IMR-90 (cell line): ENCODE results near the gene RECQL5. TPM values are rescaled to one million over a fixed set of nuclear protein-coding genes. Genes with fewer than 3 reads are reported as not detected.
A peak's percentile ranks its signal among the peaks of the same experiment; 100 is the strongest.

Experiments
- ATAC-seq: fragments of 200-7000 bp; cut with Tn5 transposase; 2 replicates; pipeline ENCODE4 v1.9.1; 2020; ENCODE audit warnings: low read depth, mild to moderate bottlenecking, moderate library complexity
- BruUV-seq: library from RNA; stranded (reverse); fragments of 400-500 nt; replicated peaks from 2 replicates; lab custom pipeline; 2021; lab: Mats Ljungman, UMichigan
- CTCF ChIA-PET: fragments of 300-600 bp; formaldehyde crosslinking; extraction: SDS; loops from one replicate; lab custom pipeline; 2021; ENCODE audit warnings: antibody characterized with exemption; lab: Yijun Ruan, JAX
- POLR2A ChIA-PET: fragments of 300-600 bp; sonication (Branson Sonifier 250); formaldehyde crosslinking; loops from one replicate; lab custom pipeline; 2022; ENCODE audit warnings: antibody characterized with exemption; ENCODE audit not compliant: unreplicated experiment; lab: Charles Lee
- DNase-seq: peaks from one replicate; pipeline ENCODE4 v3.0.0; 2013
- H2AFZ ChIP-seq: replicated peaks from 2 replicates; pipeline ENCODE3; 2013; ENCODE audit warnings: low read length, mild to moderate bottlenecking; ENCODE audit not compliant: poor library complexity
- H2AK5ac ChIP-seq: 2 replicates; pipeline ENCODE4 v1.6.1; 2013; ENCODE audit warnings: low read depth, low read length, inconsistent platforms
- H2AK9ac ChIP-seq: replicated peaks from 2 replicates; pipeline ENCODE3; 2013; ENCODE audit warnings: mild to moderate bottlenecking, low read depth, low read length, moderate library complexity; ENCODE audit not compliant: poor library complexity
- H2BK120ac ChIP-seq: 2 replicates; pipeline ENCODE4 v1.6.1; 2013; ENCODE audit warnings: low read depth, low read length, inconsistent platforms
- H2BK15ac ChIP-seq: 3 replicates; pipeline ENCODE4 v1.6.1; 2013; ENCODE audit warnings: low read depth, low read length, inconsistent platforms
- H2BK20ac ChIP-seq: 2 replicates; pipeline ENCODE4 v1.6.1; 2013; ENCODE audit warnings: low read depth, mild to moderate bottlenecking, inconsistent platforms, low read length, moderate library complexity
- H2BK5ac ChIP-seq: 2 replicates; pipeline ENCODE4 v1.6.1; 2013; ENCODE audit warnings: mild to moderate bottlenecking, low read depth, low read length, inconsistent platforms; ENCODE audit not compliant: poor library complexity, severe bottlenecking
- H3K14ac ChIP-seq: replicated peaks from 2 replicates; pipeline ENCODE4 v1.6.1; 2013; ENCODE audit warnings: low read depth, low read length, inconsistent platforms
- H3K18ac ChIP-seq: 2 replicates; pipeline ENCODE4 v1.6.1; 2013; ENCODE audit warnings: low read depth, low read length, control low read depth
- H3K23ac ChIP-seq: 2 replicates; pipeline ENCODE4 v1.6.1; 2013; ENCODE audit warnings: low read depth, low read length, inconsistent platforms
- H3K27ac ChIP-seq: 2 replicates; pipeline ENCODE4 v1.5.1; 2013; ENCODE audit warnings: mild to moderate bottlenecking, control low read depth, low read length; ENCODE audit not compliant: insufficient read depth
- H3K27me3 ChIP-seq: 2 replicates; pipeline ENCODE4 v1.6.1; 2013; ENCODE audit warnings: low read length; ENCODE audit not compliant: control insufficient read depth, insufficient read depth
- H3K36me3 ChIP-seq: 2 replicates; pipeline ENCODE4 v1.6.1; 2013; ENCODE audit warnings: low read length, mixed read lengths; ENCODE audit not compliant: control insufficient read depth, insufficient read depth
- H3K4ac ChIP-seq: 2 replicates; pipeline ENCODE4 v1.6.1; 2013; ENCODE audit warnings: low read depth, low read length, inconsistent platforms
- H3K4me1 ChIP-seq: 2 replicates; pipeline ENCODE4 v1.6.1; 2013; ENCODE audit warnings: low read length, mixed read lengths; ENCODE audit not compliant: control insufficient read depth, insufficient read depth
- H3K4me2 ChIP-seq: 2 replicates; pipeline ENCODE4 v1.6.1; 2013; ENCODE audit warnings: low read depth, mild to moderate bottlenecking, control low read depth, low read length, moderate library complexity
- H3K4me3 ChIP-seq: 2 replicates; pipeline ENCODE4 v1.5.1; 2013; ENCODE audit warnings: low read depth, mild to moderate bottlenecking, control low read depth, low read length, moderate library complexity; ENCODE audit not compliant: insufficient read depth
- H3K56ac ChIP-seq: 2 replicates; pipeline ENCODE4 v1.6.1; 2013; ENCODE audit warnings: low read length, inconsistent platforms; ENCODE audit not compliant: insufficient read depth; ENCODE audit errors: extremely low read depth
- H3K79me1 ChIP-seq, 2 experiments: 2 replicates each; pipeline ENCODE4 v1.6.1; 2013; ENCODE audit warnings: low read length in 2 of 2, inconsistent platforms in 1 of 2, low read depth in 1 of 2
- H3K9ac ChIP-seq: 2 replicates; pipeline ENCODE4 v1.6.1; 2013; ENCODE audit warnings: low read depth, low read length, control low read depth
- H3K9me1 ChIP-seq: 2 replicates; pipeline ENCODE4 v1.6.1; 2013; ENCODE audit warnings: low read length, inconsistent platforms; ENCODE audit not compliant: insufficient read depth
- H3K9me3 ChIP-seq: 2 replicates; pipeline ENCODE4 v1.6.1; 2013; ENCODE audit warnings: low read length; ENCODE audit not compliant: control insufficient read depth, insufficient read depth
- H4K20me1 ChIP-seq: 2 replicates; pipeline ENCODE4 v1.6.1; 2013; ENCODE audit warnings: low read length, inconsistent platforms; ENCODE audit not compliant: insufficient read depth
- H4K5ac ChIP-seq: 2 replicates; pipeline ENCODE4 v1.6.1; 2013; ENCODE audit warnings: mild to moderate bottlenecking, low read depth, low read length, control low read depth
- H4K8ac ChIP-seq, 2 experiments: 2 replicates each; pipeline ENCODE4 v1.6.1; 2013; ENCODE audit warnings: low read depth in 2 of 2, low read length in 2 of 2, control low read depth in 1 of 2, inconsistent platforms in 1 of 2
- H4K91ac ChIP-seq: 2 replicates; pipeline ENCODE4 v1.6.1; 2013; ENCODE audit warnings: low read depth, low read length, inconsistent platforms; ENCODE audit not compliant: insufficient read depth
- BHLHE40 ChIP-seq: fragments of 150-350 bp; IDR thresholded peaks from 2 replicates; pipeline ENCODE4 v1.6.1; 2016; ENCODE audit warnings: mild to moderate bottlenecking, low read depth, low read length
- CEBPB ChIP-seq: IDR thresholded peaks from 2 replicates; pipeline ENCODE4 v1.6.1; 2012; ENCODE audit warnings: low read depth, low read length, improper control_type of control experiment
- CHD1 ChIP-seq: IDR thresholded peaks from 2 replicates; pipeline ENCODE4 v1.6.1; 2012; ENCODE audit warnings: low read depth, low read length, improper control_type of control experiment
- CTCF ChIP-seq: conservative IDR thresholded peaks from 2 replicates; pipeline ENCODE4 v1.5.1; 2012; ENCODE audit warnings: mild to moderate bottlenecking, low read depth, low read length, improper control_type of control experiment
- ELK1 ChIP-seq: fragments of 150-350 bp; IDR thresholded peaks from 2 replicates; pipeline ENCODE4 v1.6.1; 2016; ENCODE audit warnings: low read depth, mild to moderate bottlenecking, low read length, moderate library complexity, borderline replicate concordance
- FOS ChIP-seq: fragments of 150-350 bp; IDR thresholded peaks from 2 replicates; pipeline ENCODE4 v1.6.1; 2016; ENCODE audit warnings: low read depth, low read length
- MAFK ChIP-seq: IDR thresholded peaks from 2 replicates; pipeline ENCODE4 v1.6.1; 2012; ENCODE audit warnings: low read depth, low read length, improper control_type of control experiment
- MAZ ChIP-seq: IDR thresholded peaks from 2 replicates; pipeline ENCODE4 v1.6.1; 2012; ENCODE audit warnings: low read depth, mild to moderate bottlenecking, low read length, improper control_type of control experiment, moderate library complexity, borderline replicate concordance
- MXI1 ChIP-seq: IDR thresholded peaks from 2 replicates; pipeline ENCODE4 v1.6.1; 2012; ENCODE audit warnings: low read depth, mild to moderate bottlenecking, low read length, moderate library complexity, borderline replicate concordance
- NFE2L2 ChIP-seq: fragments of 150-350 bp; IDR thresholded peaks from 2 replicates; pipeline ENCODE4 v1.6.1; 2016; ENCODE audit warnings: low read depth, mild to moderate bottlenecking, low read length
- POLR2A ChIP-seq: IDR thresholded peaks from 2 replicates; pipeline ENCODE4 v1.6.1; 2012; ENCODE audit warnings: mild to moderate bottlenecking, low read depth, low read length
- RAD21 ChIP-seq: IDR thresholded peaks from 2 replicates; pipeline ENCODE4 v1.6.1; 2012; ENCODE audit warnings: low read length, improper control_type of control experiment
- RCOR1 ChIP-seq: IDR thresholded peaks from 2 replicates; pipeline ENCODE4 v1.6.1; 2012; ENCODE audit warnings: mild to moderate bottlenecking, low read length, improper control_type of control experiment; ENCODE audit not compliant: insufficient replicate concordance
- RFX5 ChIP-seq: IDR thresholded peaks from 2 replicates; pipeline ENCODE4 v1.8.0; 2012; ENCODE audit warnings: low read depth, mild to moderate bottlenecking, low read length, moderate library complexity
- SMC3 ChIP-seq: fragments of 150-350 bp; IDR thresholded peaks from 2 replicates; pipeline ENCODE4 v1.6.1; 2016; ENCODE audit warnings: low read depth, mild to moderate bottlenecking, antibody characterized with exemption, low read length, moderate library complexity
- USF2 ChIP-seq: fragments of 150-350 bp; IDR thresholded peaks from 2 replicates; pipeline ENCODE4 v1.6.1; 2017; ENCODE audit warnings: mild to moderate bottlenecking, antibody characterized with exemption, low read length, low read depth
- WGBS, 2 experiments: methylation state at CpG; one replicate each; pipeline versions ENCODE4 v1.1.5 to v1.1.7; 2013; ENCODE audit warnings: missing lambda C conversion rate in 2 of 2; ENCODE audit not compliant: insufficient read length in 1 of 2; ENCODE audit errors: extremely low coverage in 2 of 2; 5-methylcytosine and 5-hydroxymethylcytosine counted together
- dilution Hi-C: fragments of 300-500 bp; cut with HindIII; formaldehyde crosslinking; loops from one replicate; pipeline ENCODE4 v1.14.3; 2018; ENCODE audit warnings: low sequenced_read_pairs; ENCODE audit not compliant: unreplicated experiment
- in situ Hi-C: fragments of 300-500 bp; cut with MboI; formaldehyde crosslinking; loops from 3 replicates; pipeline ENCODE4 v1.14.3; 2019; ENCODE audit warnings: low sequenced_read_pairs, inconsistent platforms, mixed read lengths
- intact Hi-C: fragments of 100-400 bp; cut with micrococcal nuclease; formaldehyde crosslinking; loops from 2 replicates; pipeline ENCODE4 v1.10.0; 2022
- polyA plus RNA-seq, 3 experiments: library from polyadenylated mRNA; depleted of rRNA; stranded (reverse); fragments of >200 nt; gene quantifications; 2 replicates each; pipeline ENCODE4 v1.2.3, GENCODE V29; 2012; ENCODE audit warnings: low replicate concordance in 1 of 3
- total RNA-seq: library from RNA; depleted of rRNA; stranded (reverse); fragments of >200 nt; gene quantifications from 2 replicates; pipeline ENCODE4 v1.2.3, GENCODE V29; 2012

Gene RECQL5
- total and polyA plus RNA-seq, 2 of the 4 experiments (the other 2 are of a cell fraction): 7.3 to 23.7 TPM

- BruUV-seq: no TSS peak
- H3K27me3 ChIP-seq: no peaks in the 10 kb centered on the region
- intact Hi-C loops (no loop called here), in situ Hi-C loops (no loop called here), dilution Hi-C loops (no loop called here)
- peaks cover 14% of the 10 kb centered on the region for H3K9me1 ChIP-seq
- TF ChIP-seq NFE2L2 (no peak), RCOR1 (no peak), MXI1 (no peak), SMC3 (no peak), POLR2A (no peak), ELK1 (no peak), MAZ (no peak), CTCF (no peak), FOS (no peak), RAD21 (no peak), BHLHE40 (no peak), RFX5 (no peak), MAFK (no peak), USF2 (no peak), CEBPB (no peak), CHD1 (no peak)
- H3K4me1 ChIP-seq: peaks cover 8% of the 10 kb centered on the region
- H4K91ac ChIP-seq: no peak overlapping the region
- ATAC-seq: peak; percentile 39; the same call in 1 of the 2 replicates
- peaks cover 29% of the 10 kb centered on the region for H4K20me1 ChIP-seq
- ChIA-PET CTCF (interaction anchor here (0.6 to 5.7 kb wide), 4 partner anchors 13 to 71 kb away, joined by 3 to 18 read pairs (median 3); no protein-coding TSS in a partner anchor), POLR2A (no interaction called here)
- H3K9ac ChIP-seq: no peak overlapping the region
- no peaks in the 10 kb centered on the region for H3K9me3 ChIP-seq
- no peak overlapping the region for H4K8ac ChIP-seq
- H3K79me1 ChIP-seq: peaks cover 49 to 67% of the 10 kb centered on the region in 2 experiments
- no peak overlapping the region for H3K4me2 ChIP-seq
- H3K4me3 ChIP-seq: no peak overlapping the region
- H3K56ac ChIP-seq: no peak overlapping the region
- H3K14ac ChIP-seq: no peak overlapping the region
- peaks cover 15% of the 10 kb centered on the region for H3K36me3 ChIP-seq
- WGBS, 2 experiments: 94% methylated on average over 6 of the region's 11 CpGs; no CpG with 5 or more reads in 1 of the 2 experiments
- H2BK15ac ChIP-seq: no peak overlapping the region
- no peak overlapping the region for H3K27ac ChIP-seq
- no peak overlapping the region for H4K5ac ChIP-seq
- H2AK5ac ChIP-seq: no peak overlapping the region
- H3K18ac ChIP-seq: no peak overlapping the region
- no peak overlapping the region for H2AK9ac ChIP-seq
- no peak overlapping the region for H3K4ac ChIP-seq
- DNase-seq: no peak
- no peak overlapping the region for H3K23ac ChIP-seq
- H2AFZ ChIP-seq: no peak overlapping the region
- H2BK20ac ChIP-seq: no peak overlapping the region
- H2BK120ac ChIP-seq: no peak overlapping the region
- H2BK5ac ChIP-seq: no peak overlapping the region
These were observed 12.8 kb upstream of the RECQL5 start for GRCh38 chr17:75679706-75680211.
